PFSK-1 (cell line): ENCODE measurements around the gene INPP4B.

Experiments
- FOXP2 ChIP-seq: optimal IDR thresholded peaks from 2 replicates; pipeline ENCODE3; 2011; ENCODE audit warnings: borderline replicate concordance, control low read depth, inconsistent platforms; ENCODE audit not compliant: insufficient read depth; ENCODE audit errors: extremely low read length, extremely low read depth
- POLR2AphosphoS5 ChIP-seq: IDR thresholded peaks from 2 replicates; pipeline ENCODE4 v1.6.1; 2012; ENCODE audit warnings: low read depth, mild to moderate bottlenecking, control low read depth, low read length, moderate library complexity

DNA sequence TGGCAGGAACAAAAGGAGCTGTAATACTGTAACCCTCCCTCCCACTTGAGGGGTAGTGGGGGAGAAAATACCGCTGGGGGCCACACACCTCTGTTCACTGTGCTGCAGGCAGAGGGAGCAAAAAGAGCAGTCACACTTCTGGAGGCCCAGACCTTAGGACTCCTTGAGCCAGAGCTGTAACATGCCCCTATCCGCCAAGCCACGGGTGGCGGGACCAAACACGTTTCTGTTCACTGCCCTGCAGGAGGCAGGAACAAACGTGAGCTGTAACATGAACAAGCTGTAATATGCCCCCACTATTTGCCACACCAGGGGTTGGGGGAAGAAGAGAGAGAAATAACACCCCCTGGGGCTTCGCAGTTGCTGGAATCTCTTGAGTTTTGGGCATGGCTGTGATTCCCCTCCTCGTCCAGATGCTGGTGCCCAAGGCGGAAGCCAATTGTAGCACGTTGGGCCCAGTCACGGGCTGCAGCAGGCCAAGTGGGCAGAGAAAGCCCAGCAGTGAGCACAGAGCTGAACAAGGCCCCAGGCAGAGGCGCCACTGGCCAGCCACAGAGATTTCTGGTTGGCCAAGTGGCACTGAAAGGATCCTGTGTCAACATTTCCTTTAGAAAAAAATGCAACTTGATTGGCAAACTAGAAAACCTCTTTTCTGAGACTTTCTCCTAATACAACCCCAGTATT lies 509.7 kb downstream of the INPP4B start:
- no peak for TF ChIP-seq FOXP2
- TF ChIP-seq POLR2AphosphoS5, result no peak
